Astrocyte of the spinal cord (primary cell): ENCODE measurements around the gene IFNL2.

ENCODE experiments used
- DNase-seq: peaks from one replicate; pipeline ENCODE4 v3.0.0; 2011; ENCODE audit warnings: low read depth, low spot score
- H3K4me3 ChIP-seq: 2 replicates; pipeline ENCODE4 v1.5.1; 2011; ENCODE audit warnings: low read depth, mild to moderate bottlenecking, low read length, moderate library complexity
- CTCF ChIP-seq: IDR thresholded peaks from 2 replicates; pipeline ENCODE4 v1.5.1; 2012; ENCODE audit warnings: low read depth, mild to moderate bottlenecking, low read length, inconsistent platforms
- in situ Hi-C: cut with HindIII; loops from 2 replicates; pipeline ENCODE4 v1.10.0; 2017; ENCODE audit warnings: low sequenced_read_pairs

The IFNL2 gene

DNA sequence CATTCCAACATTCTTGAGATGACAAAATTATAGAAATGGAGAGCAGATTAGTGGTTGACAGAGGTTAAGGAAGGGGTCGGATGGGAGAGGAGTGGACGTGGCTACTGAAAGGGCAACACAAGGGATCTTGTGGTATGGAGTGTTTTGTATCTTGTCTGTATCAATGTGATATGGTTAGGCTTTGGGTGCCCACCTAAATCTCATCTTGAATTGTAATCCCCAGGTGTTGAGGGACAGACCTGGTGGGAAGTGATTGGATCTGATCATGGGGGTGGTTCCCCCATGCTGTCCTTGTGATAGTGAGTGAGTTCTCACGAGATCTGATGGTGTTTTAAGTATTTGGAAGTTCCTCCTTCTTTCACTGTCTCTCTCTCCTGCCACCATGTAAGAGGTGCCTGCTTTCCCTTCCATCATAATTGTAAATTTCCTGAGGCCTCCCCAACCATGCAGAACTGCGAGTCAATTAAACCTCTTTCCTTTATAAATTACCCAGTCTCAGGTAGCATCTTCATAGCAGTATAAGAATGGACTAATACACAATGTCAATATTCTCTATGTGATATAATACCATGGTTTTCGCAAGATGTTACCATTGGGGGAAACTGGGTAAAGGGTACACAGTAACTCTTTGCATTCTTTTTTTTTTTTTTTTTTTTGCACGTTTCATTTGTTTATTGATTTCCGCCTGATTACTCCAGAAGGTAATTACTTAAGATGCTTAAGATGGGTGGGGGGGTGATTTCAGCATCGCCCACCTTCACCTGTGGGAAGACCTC, 14.6 kb upstream of the IFNL2 start:
- DNase-seq: no peak
- in situ Hi-C loops: no loop called here
- TF ChIP-seq CTCF: no peak
- H3K4me3 ChIP-seq: no peak overlapping the region

DNA sequence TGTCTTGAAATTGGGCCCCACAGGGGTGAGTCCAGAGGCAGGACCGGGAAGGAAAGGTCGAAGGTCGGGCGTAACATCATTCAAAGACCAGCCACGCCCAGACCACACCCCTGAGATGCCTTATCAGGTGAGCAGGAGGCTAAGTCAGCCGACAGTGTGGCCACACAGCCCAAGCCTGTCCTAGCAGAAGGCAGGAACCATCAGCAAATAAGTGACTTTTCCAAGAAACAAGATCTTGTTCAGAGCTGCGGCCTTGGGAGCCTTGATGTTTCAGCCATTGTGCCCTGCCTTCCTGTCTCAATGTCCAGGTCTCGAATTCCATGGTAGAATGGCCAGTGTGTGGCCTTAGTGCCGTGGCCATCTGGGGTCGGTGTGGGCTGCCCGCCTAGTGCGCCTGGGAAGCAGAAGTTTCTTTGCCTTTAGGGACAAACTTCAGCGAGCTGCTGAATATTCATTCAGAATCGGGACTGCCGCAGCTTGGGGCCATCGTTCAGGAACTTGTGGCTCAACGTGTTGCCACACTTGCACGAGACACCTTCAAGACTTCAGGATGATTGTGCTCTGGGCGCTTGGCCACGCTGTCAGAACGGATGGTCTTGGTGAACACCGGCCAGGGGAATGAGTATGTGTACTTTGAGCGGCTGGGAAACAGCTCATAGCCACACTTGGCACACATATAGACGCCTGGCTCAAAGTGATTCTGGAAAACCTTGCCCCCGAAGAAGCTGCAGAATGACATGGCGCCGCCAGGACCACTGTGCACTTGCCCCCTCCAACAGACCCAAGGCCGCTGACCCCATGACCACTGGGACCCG, 13.5 kb upstream of the IFNL2 start:
- no peak for DNase-seq
- H3K4me3 ChIP-seq: no peak overlapping the region
- no peak for TF ChIP-seq CTCF
- in situ Hi-C loops: no loop called here

- in situ Hi-C loops: no loop called here
- no peak overlapping the region for H3K4me3 ChIP-seq
- no peak for DNase-seq
- no peak for TF ChIP-seq CTCF
Measured at GRCh38 chr19:39257227-39257626, 11.0 kb upstream of the IFNL2 start.

GRCh38 chr19:39261704-39262103, 6.5 kb upstream of the IFNL2 start:
- H3K4me3 ChIP-seq: no peak overlapping the region
- in situ Hi-C loops: no loop called here
- DNase-seq: no peak
- no peak for TF ChIP-seq CTCF

DNA sequence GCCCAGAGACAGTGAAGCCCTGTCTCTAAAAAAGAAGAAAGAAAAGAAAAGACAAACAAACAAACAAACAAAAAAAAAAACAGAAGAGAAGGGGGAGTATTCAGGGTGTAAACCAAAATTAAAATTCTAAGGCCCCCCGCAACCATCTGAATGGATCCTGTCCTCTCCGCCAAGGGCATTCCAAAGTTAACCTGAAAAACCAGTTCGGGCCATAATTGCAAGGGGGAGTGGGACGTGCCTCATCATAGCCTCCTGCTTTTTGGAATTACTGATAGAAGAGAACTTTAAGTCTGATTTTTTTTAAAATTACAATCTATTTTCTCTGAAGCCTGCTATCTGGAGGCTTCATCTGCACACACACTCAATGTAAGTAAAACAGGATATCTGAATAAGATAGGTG, 5.7 kb upstream of the IFNL2 start:
- TF ChIP-seq CTCF: no peak
- in situ Hi-C loops: no loop called here
- no peak overlapping the region for H3K4me3 ChIP-seq
- no peak for DNase-seq

- no peak overlapping the region for H3K4me3 ChIP-seq
- in situ Hi-C loops: no loop called here
- no peak for TF ChIP-seq CTCF
Measured at GRCh38 chr19:39263912-39264305, 4.3 kb upstream of the IFNL2 start.

More at GRCh38 chr19:39263912-39264305, 4.3 kb upstream of the IFNL2 start:
- DNase-seq: no peak
